Nucleus accumbens (tissue), 56 donors: ENCODE data around the gene SCIMP.
"Not testable (repeated sequence)": the region's sequence is repeated elsewhere in the genome, so short reads cannot be mapped to it uniquely, and the experiment has no call there.

Experiments
- DNase-seq, 56 donors: peaks; one replicate each; lab custom pipeline; 2025; lab: John Stamatoyannopoulos, UW

Gene SCIMP

GRCh38 chr17:5194346-5194745 lies 40.3 kb downstream of the SCIMP start:
- no peak for DNase-seq

- peak in 55 of 56 donors; percentile 62 to 98 (median 90) for DNase-seq
Observed at GRCh38 chr17:5191541-5192417, 42.9 kb downstream of the SCIMP start, which contains the start of gene ZNF594. Gene ZNF594 (minus strand): TSS chr17:5191868. CDS start chr17:5184256, 7,612 bp downstream.

GRCh38 chr17:5184288-5184687 lies 50.4 kb downstream of the SCIMP start:
- DNase-seq = no peak

- no peak for DNase-seq
Observed at GRCh38 chr17:5183410-5183793, 51.3 kb downstream of the SCIMP start.

- no peak for DNase-seq
Observed at GRCh38 chr17:5182597-5183409, 51.9 kb downstream of the SCIMP start.

GRCh38 chr17:5181509-5182305 lies 53.0 kb downstream of the SCIMP start:
- no peak for DNase-seq

- DNase-seq = no peak
Observed at GRCh38 chr17:5179003-5179402, 55.7 kb downstream of the SCIMP start.

GRCh38 chr17:5175027-5175426 lies 59.6 kb downstream of the SCIMP start:
- not testable (repeated sequence) for DNase-seq

GRCh38 chr17:5165791-5166564 lies 68.7 kb downstream of the SCIMP start:
- DNase-seq = not testable (repeated sequence)

- DNase-seq = no peak
Observed at GRCh38 chr17:5164436-5164835, 70.2 kb downstream of the SCIMP start.

GRCh38 chr17:5161793-5162192 lies 72.9 kb downstream of the SCIMP start:
- DNase-seq = not testable (repeated sequence)

- DNase-seq = not testable (repeated sequence)
Observed at GRCh38 chr17:5160702-5161101, 74.0 kb downstream of the SCIMP start.
